ENCODE results near the gene ROPN1. TPM values are rescaled to one million over a fixed set of nuclear protein-coding genes. Genes with fewer than 3 reads are reported as not detected.
"Not testable (repeated sequence)": the region's sequence is repeated elsewhere in the genome, so short reads cannot be mapped to it uniquely, and the experiment has no call there.

The ROPN1 gene
- total and polyA plus RNA-seq, 2 of the 4 experiments (the other 2 are of a cell fraction) = 0.03 to 0.18 TPM

DNA sequence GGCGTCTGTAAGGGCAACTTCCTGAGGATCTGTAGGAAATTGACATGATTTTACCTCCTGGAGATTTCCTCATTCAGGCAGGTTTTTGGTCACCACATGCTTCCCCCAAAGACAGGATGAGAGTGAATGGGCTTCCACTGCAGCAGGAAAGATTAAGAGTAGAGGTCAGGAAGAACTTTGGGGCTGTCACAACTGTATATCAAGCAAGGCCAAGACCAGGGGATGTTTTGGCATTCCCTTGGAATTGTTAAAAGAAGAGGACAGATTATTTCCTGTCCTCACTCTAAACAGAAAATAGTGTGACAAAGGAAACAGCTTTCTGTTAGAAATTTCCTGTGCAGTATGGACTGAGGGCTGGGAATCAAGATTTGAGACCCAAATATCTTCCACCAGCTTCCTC lies 31.6 kb upstream of the ROPN1 start:
- H3K9me3 ChIP-seq (ENCODE audit: control insufficient read depth, insufficient read depth, low read length); H3K56ac ChIP-seq (ENCODE audit: extremely low read depth, insufficient read depth, low read length); dilution Hi-C loops (cut with HindIII; ENCODE audit: low sequenced_read_pairs, unreplicated experiment); H2AK9ac ChIP-seq (replicated peaks; ENCODE audit: low read depth, low read length, poor library complexity); ATAC-seq (ENCODE audit: low read depth); BruUV-seq (replicated peaks); in situ Hi-C loops (cut with MboI; ENCODE audit: low sequenced_read_pairs); H3K9ac ChIP-seq (ENCODE audit: low read depth, low read length); POLR2A ChIA-PET (ENCODE audit: unreplicated experiment); H3K4me1 ChIP-seq (ENCODE audit: control insufficient read depth, insufficient read depth, low read length); H4K5ac ChIP-seq (ENCODE audit: low read depth, low read length); H3K18ac ChIP-seq (ENCODE audit: low read depth, low read length); H2BK5ac ChIP-seq (ENCODE audit: low read depth, low read length, poor library complexity, severe bottlenecking); H3K14ac ChIP-seq (replicated peaks; ENCODE audit: low read depth, low read length); H3K79me1 ChIP-seq (ENCODE audit: low read depth in 1 of 2, low read length in 2 of 2); H2AFZ ChIP-seq (replicated peaks; ENCODE audit: low read length, poor library complexity); H3K9me1 ChIP-seq (ENCODE audit: insufficient read depth, low read length); H2AK5ac ChIP-seq (ENCODE audit: low read depth, low read length); H2BK15ac ChIP-seq (ENCODE audit: low read depth, low read length); H4K91ac ChIP-seq (ENCODE audit: insufficient read depth, low read depth, low read length); CTCF ChIA-PET; H4K8ac ChIP-seq (ENCODE audit: low read depth in 2 of 2, low read length in 2 of 2); H3K36me3 ChIP-seq (ENCODE audit: control insufficient read depth, insufficient read depth, low read length); intact Hi-C loops (cut with micrococcal nuclease); H4K20me1 ChIP-seq (ENCODE audit: insufficient read depth, low read length); H3K4ac ChIP-seq (ENCODE audit: low read depth, low read length); H3K27ac ChIP-seq (ENCODE audit: insufficient read depth, low read length); H2BK120ac ChIP-seq (ENCODE audit: low read depth, low read length); H2BK20ac ChIP-seq (ENCODE audit: low read depth, low read length); DNase-seq; H3K23ac ChIP-seq (ENCODE audit: low read depth, low read length); H3K4me2 ChIP-seq (ENCODE audit: low read depth, low read length); H3K4me3 ChIP-seq (ENCODE audit: insufficient read depth, low read depth, low read length): not testable (repeated sequence)
- WGBS, 2 experiments (ENCODE audit: extremely low coverage in 2 of 2, insufficient read length in 1 of 2) = no CpG with 5 or more reads among the region's 1 CpG
- peaks cover 36% of the 10 kb centered on the region for H3K27me3 ChIP-seq (ENCODE audit: control insufficient read depth, insufficient read depth, low read length)

Data from IMR-90 (cell line).